Sigmoid colon (tissue), 4 donors: ENCODE data around the gene CPNE4.

ENCODE experiments used
- EP300 ChIP-seq, 4 donors: sonication (generic); formaldehyde crosslinking; IDR thresholded peaks; one replicate each; pipeline ENCODE4 v1.6.1; 2017; ENCODE audit warnings: antibody characterized with exemption in 4 of 4
- POLR2A ChIP-seq, 2 donors: fragments of 450-650 bp; IDR thresholded peaks; one replicate each; pipeline ENCODE4 v1.6.1; 2016; ENCODE audit warnings: antibody characterized with exemption in 2 of 2, mild to moderate bottlenecking in 2 of 2, moderate library complexity in 2 of 2
- POLR2AphosphoS5 ChIP-seq, 4 donors: sonication (generic); formaldehyde crosslinking; IDR thresholded peaks; one replicate each; pipeline ENCODE4 v1.6.1; 2017; ENCODE audit warnings: antibody characterized with exemption in 4 of 4
- TF ChIP-seq, protein P1 (sequence below), 4 experiments: fragments of 450-650 bp in 3 of 4; fragments of 200-600 bp in 1 of 4; IDR thresholded peaks; one replicate each; pipeline ENCODE4 v1.5.1; 2016 to 2019; ENCODE audit warnings: antibody characterized with exemption in 4 of 4, mild to moderate bottlenecking in 3 of 4, moderate library complexity in 2 of 4

DNA sequence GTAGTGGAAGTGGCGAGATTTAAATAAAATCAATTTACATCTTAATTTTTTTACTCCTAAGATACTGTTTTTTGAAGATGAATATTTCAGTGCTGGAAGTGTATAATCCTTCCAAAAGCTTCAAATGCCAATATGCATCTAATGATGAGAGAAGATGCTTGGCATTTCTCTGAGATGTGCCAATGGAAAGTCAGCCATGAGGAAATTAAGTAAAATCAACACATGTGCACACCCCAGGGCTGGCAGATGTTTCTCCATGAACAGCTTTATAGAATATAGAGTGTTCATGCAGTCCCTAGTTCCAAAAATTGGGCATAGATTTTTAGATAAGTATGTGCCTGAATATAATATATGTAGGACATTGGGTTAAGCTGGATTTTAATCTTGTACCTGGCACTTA, 90.1 kb downstream of the CPNE4 start:
- no peak for TF ChIP-seq POLR2A (IDR thresholded peaks at IDR 0.05)
- TF ChIP-seq, protein P1, sequence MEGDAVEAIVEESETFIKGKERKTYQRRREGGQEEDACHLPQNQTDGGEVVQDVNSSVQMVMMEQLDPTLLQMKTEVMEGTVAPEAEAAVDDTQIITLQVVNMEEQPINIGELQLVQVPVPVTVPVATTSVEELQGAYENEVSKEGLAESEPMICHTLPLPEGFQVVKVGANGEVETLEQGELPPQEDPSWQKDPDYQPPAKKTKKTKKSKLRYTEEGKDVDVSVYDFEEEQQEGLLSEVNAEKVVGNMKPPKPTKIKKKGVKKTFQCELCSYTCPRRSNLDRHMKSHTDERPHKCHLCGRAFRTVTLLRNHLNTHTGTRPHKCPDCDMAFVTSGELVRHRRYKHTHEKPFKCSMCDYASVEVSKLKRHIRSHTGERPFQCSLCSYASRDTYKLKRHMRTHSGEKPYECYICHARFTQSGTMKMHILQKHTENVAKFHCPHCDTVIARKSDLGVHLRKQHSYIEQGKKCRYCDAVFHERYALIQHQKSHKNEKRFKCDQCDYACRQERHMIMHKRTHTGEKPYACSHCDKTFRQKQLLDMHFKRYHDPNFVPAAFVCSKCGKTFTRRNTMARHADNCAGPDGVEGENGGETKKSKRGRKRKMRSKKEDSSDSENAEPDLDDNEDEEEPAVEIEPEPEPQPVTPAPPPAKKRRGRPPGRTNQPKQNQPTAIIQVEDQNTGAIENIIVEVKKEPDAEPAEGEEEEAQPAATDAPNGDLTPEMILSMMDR (IDR thresholded peaks at IDR 0.05) = no peak
- no peak for TF ChIP-seq EP300 (IDR thresholded peaks at IDR 0.05)
- no peak for TF ChIP-seq POLR2AphosphoS5 (IDR thresholded peaks at IDR 0.05)
